Heart left ventricle (tissue), 13 donors: ENCODE measurements around the gene PARP15.

ENCODE experiments used
- CTCF ChIP-seq, 12 donors: fragments of 200-600 bp; sonication (generic) in 4 of 12; IDR thresholded peaks; one replicate each; pipeline versions ENCODE4 v1.5.0 to v1.8.0; 2018 to 2022; ENCODE audit warnings: antibody characterized with exemption in 12 of 12, mild to moderate bottlenecking in 5 of 12
- POLR2A ChIP-seq, 2 donors: fragments of 450-650 bp; IDR thresholded peaks; one replicate each; pipeline ENCODE4 v1.6.1; 2017; ENCODE audit warnings: antibody characterized with exemption in 2 of 2, mild to moderate bottlenecking in 2 of 2, moderate library complexity in 2 of 2
- donor health status: ischemic (EF 13 %, LVEDD 7.1; RV severe dilation, severe dysfunction).
- donor health status: DM: no; HTN: yes; CAD: no.
- donor health status: DM: no; HTN: no; CAD: no.
- donor health status: ischemic (EF 25% LVEDD 6.9; RV normal size, moderate dysfunction).
- donor health status: ischemic (EF 25% LVEDD 5.7; RV mildly dilated, moderate dysfunction).
- donor health status: ischemic (EF 35%, LVEDD 5.7; RV mildly dilated, moderate dysfunction).
- donor health status: nonischemic (EF 11% LVEDD 7.7; RV severe dilation, severe dysfunction).
- donor health status: DM: yes; HTN: yes; CAD: no.
- donor health status: PGD.
- donor health status: ischemic (EF 29% LVEDD 5.4; RV normal size, mild dysfunction).
- donor health status: nonischemic (EF 23%, LVEDD 6.1; RV moderate dilation, normal function).

DNA sequence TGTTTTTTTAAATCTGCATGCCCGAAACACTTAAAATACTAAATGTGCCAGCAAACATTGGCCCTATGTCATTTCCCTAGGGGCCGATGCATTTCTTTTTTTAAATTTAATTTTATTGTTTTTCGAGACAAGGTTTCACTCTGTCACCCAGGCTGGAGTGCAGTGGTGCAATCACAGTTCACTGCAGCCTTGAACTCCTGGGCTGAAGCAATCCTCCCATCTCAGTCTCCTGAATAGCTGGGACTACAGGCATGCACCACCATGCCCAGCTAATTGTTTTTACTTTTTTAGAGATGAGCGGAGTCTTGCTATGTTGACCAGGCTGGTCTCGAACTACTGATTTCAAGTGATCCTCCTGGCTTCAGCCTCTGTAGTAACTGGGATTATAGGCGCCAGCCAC lies 18.8 kb upstream of the PARP15 start:
- no peak for TF ChIP-seq CTCF (IDR thresholded peaks at IDR 0.05)
- TF ChIP-seq POLR2A (IDR thresholded peaks at IDR 0.05) = no peak
